ENCODE data around the gene SERPINB5.

DNA sequence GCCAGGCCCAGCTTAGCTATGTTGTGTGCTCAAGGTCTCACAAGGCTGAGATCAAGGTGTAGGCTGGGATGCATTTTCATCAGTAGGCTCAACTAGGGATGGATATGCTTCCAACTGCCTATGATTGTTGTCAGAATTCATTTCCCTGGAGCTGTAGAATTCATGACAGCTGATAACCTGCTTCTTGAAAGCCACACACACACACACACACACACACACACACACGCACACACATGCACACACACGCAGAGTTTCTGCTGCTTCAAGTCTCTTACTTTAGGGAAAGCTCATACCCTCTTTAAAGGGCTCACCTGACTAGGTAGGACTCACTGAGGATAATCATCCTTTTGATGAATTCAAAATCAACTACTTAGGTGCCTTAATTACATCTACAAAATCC, 46.2 kb upstream of the SERPINB5 start:
- no peak for TF ChIP-seq ZNF629 (CRISPR knock-in tag; conservative IDR thresholded peaks at IDR 0.05)
- no peak for TF ChIP-seq ZFX (CRISPR knock-in tag; IDR thresholded peaks at IDR 0.05; ENCODE audit: low read depth)
- TF ChIP-seq, protein P1, sequence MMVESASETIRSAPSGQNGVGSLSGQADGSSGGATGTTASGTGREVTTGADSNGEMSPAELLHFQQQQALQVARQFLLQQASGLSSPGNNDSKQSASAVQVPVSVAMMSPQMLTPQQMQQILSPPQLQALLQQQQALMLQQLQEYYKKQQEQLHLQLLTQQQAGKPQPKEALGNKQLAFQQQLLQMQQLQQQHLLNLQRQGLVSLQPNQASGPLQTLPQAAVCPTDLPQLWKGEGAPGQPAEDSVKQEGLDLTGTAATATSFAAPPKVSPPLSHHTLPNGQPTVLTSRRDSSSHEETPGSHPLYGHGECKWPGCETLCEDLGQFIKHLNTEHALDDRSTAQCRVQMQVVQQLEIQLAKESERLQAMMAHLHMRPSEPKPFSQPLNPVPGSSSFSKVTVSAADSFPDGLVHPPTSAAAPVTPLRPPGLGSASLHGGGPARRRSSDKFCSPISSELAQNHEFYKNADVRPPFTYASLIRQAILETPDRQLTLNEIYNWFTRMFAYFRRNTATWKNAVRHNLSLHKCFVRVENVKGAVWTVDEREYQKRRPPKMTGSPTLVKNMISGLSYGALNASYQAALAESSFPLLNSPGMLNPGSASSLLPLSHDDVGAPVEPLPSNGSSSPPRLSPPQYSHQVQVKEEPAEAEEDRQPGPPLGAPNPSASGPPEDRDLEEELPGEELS (CRISPR knock-in tag; IDR thresholded peaks at IDR 0.05), result no peak
- TF ChIP-seq SIN3A (IDR thresholded peaks at IDR 0.05; ENCODE audit: borderline replicate concordance, low read depth, low read length), result no peak
- no peak for TF ChIP-seq ZSCAN30 (CRISPR knock-in tag; IDR thresholded peaks at IDR 0.05)
